ENCODE data around the gene LCN10.

- TF ChIP-seq, protein P1, sequence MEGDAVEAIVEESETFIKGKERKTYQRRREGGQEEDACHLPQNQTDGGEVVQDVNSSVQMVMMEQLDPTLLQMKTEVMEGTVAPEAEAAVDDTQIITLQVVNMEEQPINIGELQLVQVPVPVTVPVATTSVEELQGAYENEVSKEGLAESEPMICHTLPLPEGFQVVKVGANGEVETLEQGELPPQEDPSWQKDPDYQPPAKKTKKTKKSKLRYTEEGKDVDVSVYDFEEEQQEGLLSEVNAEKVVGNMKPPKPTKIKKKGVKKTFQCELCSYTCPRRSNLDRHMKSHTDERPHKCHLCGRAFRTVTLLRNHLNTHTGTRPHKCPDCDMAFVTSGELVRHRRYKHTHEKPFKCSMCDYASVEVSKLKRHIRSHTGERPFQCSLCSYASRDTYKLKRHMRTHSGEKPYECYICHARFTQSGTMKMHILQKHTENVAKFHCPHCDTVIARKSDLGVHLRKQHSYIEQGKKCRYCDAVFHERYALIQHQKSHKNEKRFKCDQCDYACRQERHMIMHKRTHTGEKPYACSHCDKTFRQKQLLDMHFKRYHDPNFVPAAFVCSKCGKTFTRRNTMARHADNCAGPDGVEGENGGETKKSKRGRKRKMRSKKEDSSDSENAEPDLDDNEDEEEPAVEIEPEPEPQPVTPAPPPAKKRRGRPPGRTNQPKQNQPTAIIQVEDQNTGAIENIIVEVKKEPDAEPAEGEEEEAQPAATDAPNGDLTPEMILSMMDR (IDR thresholded peaks at IDR 0.05): no peak
- TF ChIP-seq POLR2AphosphoS5 (IDR thresholded peaks at IDR 0.05) (no peak), POLR2A (IDR thresholded peaks at IDR 0.05; ENCODE audit: low read depth) (no peak), EP300 (IDR thresholded peaks at IDR 0.05) (no peak)
Measured at GRCh38 chr9:136713550-136713949, 29.2 kb downstream of the LCN10 start.

Measured in esophagus muscularis mucosa (tissue), 4 donors.